ENCODE measurements around the gene MTRR.
"Not testable (repeated sequence)": the region's sequence is repeated elsewhere in the genome, so short reads cannot be mapped to it uniquely, and the experiment has no call there.

MTRR gene

DNA sequence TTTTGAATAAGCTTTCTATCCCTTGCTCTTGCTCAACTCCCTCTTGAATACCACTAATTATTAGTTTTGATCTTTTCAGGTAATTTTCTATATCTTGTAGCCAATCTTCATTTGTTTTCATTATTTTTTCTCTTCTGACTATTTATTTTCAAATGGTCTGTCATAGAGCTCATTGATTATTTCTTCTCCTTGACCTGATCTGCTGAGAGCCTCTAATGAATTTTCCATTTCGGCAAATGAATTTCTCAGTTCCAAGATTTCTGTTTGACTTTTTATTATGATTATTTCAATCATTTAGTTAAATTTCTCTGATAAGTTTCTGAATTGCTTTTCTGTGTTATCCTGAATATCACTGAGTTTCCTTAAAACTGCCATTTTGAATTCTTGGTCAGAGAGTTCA, 39.4 kb downstream of the MTRR start:
- ATAC-seq, result no peak
- TF ChIP-seq SNAI2 (CRISPR knock-in tag; IDR thresholded peaks at IDR 0.05) (no peak), BACH2 (CRISPR knock-in tag; IDR thresholded peaks at IDR 0.05; ENCODE audit: borderline replicate concordance) (no peak), ZFP30 (CRISPR knock-in tag; IDR thresholded peaks at IDR 0.05) (no peak), ESRRG (CRISPR knock-in tag; IDR thresholded peaks at IDR 0.05) (no peak), ARNTL (CRISPR knock-in tag; IDR thresholded peaks at IDR 0.05; ENCODE audit: borderline replicate concordance, low read depth) (no peak), ISL1 (CRISPR knock-in tag; IDR thresholded peaks at IDR 0.05) (no peak)
- TF ChIP-seq, protein P1, sequence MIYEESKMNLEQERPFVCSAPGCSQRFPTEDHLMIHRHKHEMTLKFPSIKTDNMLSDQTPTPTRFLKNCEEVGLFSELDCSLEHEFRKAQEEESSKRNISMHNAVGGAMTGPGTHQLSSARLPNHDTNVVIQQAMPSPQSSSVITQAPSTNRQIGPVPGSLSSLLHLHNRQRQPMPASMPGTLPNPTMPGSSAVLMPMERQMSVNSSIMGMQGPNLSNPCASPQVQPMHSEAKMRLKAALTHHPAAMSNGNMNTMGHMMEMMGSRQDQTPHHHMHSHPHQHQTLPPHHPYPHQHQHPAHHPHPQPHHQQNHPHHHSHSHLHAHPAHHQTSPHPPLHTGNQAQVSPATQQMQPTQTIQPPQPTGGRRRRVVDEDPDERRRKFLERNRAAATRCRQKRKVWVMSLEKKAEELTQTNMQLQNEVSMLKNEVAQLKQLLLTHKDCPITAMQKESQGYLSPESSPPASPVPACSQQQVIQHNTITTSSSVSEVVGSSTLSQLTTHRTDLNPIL (CRISPR knock-in tag; IDR thresholded peaks at IDR 0.05; ENCODE audit: low read depth), result no peak

DNA sequence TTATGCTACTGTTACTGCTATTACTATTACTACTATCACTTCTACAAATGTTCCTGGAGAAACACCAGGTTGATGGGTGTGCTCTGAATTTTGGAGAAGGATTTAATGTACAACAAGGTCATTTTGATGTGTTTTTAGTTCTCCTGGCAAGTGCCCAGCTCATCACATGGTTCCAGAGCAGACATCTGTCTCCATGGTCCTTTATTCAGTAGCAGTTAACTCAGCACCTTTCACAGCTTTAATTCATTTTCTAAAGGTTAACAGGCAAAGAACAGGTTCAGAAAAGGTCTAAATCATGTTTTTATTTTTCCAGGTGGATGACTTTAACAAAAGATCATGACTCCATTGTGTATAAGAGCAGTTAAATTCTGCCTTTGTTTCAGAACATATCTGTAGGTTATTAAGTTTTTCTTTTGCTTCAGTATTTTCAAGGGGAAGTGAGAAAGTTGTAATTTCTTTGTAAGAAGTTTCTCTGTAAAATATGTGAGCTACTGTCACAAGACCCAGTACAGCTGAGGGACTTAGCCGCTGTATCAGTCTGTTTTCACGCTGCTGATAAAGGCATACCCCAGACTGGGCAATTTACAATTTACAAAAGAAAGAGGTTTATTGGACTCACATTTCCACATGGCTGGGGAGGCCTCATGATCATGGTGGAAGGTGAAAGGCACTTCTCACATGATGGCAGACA, 41.9 kb downstream of the MTRR start:
- ATAC-seq, result no peak
- no peak for TF ChIP-seq OSR1 (CRISPR knock-in tag; IDR thresholded peaks at IDR 0.05)
- no peak for TF ChIP-seq ZFP30 (CRISPR knock-in tag; IDR thresholded peaks at IDR 0.05)
- TF ChIP-seq, protein P1 (CRISPR knock-in tag; IDR thresholded peaks at IDR 0.05; ENCODE audit: low read depth), result no peak
- TF ChIP-seq ISL1 (CRISPR knock-in tag; IDR thresholded peaks at IDR 0.05), result no peak
- TF ChIP-seq, protein P2, sequence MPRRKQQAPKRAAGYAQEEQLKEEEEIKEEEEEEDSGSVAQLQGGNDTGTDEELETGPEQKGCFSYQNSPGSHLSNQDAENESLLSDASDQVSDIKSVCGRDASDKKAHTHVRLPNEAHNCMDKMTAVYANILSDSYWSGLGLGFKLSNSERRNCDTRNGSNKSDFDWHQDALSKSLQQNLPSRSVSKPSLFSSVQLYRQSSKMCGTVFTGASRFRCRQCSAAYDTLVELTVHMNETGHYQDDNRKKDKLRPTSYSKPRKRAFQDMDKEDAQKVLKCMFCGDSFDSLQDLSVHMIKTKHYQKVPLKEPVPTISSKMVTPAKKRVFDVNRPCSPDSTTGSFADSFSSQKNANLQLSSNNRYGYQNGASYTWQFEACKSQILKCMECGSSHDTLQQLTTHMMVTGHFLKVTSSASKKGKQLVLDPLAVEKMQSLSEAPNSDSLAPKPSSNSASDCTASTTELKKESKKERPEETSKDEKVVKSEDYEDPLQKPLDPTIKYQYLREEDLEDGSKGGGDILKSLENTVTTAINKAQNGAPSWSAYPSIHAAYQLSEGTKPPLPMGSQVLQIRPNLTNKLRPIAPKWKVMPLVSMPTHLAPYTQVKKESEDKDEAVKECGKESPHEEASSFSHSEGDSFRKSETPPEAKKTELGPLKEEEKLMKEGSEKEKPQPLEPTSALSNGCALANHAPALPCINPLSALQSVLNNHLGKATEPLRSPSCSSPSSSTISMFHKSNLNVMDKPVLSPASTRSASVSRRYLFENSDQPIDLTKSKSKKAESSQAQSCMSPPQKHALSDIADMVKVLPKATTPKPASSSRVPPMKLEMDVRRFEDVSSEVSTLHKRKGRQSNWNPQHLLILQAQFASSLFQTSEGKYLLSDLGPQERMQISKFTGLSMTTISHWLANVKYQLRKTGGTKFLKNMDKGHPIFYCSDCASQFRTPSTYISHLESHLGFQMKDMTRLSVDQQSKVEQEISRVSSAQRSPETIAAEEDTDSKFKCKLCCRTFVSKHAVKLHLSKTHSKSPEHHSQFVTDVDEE (CRISPR knock-in tag; IDR thresholded peaks at IDR 0.05), result no peak

DNA sequence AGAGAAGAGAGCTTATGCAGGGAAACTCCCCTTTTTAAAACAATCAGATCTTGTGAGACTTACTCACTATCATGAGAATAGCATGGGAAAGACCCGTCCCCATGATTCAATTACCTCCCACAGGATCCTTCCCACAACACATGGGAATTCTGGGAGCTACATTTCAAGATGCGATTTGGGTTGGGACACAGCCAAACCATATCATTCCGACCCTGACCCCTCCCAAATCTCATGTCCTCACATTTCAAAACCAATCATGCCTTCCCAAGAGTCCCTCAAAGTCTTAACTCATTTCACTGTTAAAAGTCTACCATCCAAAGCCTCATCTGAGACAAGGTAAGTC, 42.5 kb downstream of the MTRR start:
- ATAC-seq, result not testable (repeated sequence)

DNA sequence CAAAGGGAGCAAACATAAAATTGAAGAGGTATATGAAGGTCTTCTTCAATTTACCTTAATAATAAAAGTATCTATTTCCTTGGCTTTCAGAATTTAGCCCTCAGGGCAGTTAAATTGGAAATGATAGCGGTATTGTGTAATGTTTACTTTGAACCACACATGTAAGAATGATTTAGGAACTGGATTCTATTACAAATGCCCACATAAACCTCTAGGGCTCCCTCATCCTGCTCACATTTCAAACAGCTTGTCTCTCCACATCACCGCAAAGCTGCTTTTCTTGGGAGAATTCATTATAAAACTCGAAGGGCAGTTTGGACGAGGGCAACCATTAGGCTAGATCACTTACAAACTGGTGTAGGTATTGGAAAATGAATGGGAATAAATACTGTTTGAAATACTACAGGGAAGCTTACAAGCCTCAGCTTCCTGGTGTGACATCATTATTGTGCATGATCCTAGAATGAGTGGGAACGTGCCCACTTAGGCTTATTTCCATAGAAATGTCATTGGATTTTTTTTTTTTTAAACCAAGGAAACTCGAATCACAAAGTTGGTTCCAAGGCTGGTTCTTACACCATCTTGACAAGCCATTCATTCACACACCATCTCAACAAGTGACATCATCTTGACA, 47.3 kb downstream of the MTRR start:
- TF ChIP-seq ZC3H10 (CRISPR knock-in tag; IDR thresholded peaks at IDR 0.05) (no peak), TOX (CRISPR knock-in tag; IDR thresholded peaks at IDR 0.05; ENCODE audit: borderline replicate concordance) (no peak), ZFP3 (CRISPR knock-in tag; IDR thresholded peaks at IDR 0.05) (no peak), ZNF565 (CRISPR knock-in tag; conservative IDR thresholded peaks at IDR 0.05; ENCODE audit: low read depth) (no peak), BACH2 (CRISPR knock-in tag; IDR thresholded peaks at IDR 0.05; ENCODE audit: borderline replicate concordance) (no peak), OSR1 (CRISPR knock-in tag; IDR thresholded peaks at IDR 0.05) (no peak), ZFP30 (CRISPR knock-in tag; IDR thresholded peaks at IDR 0.05) (no peak), CSDC2 (CRISPR knock-in tag; IDR thresholded peaks at IDR 0.05) (no peak)
- TF ChIP-seq, protein P3, sequence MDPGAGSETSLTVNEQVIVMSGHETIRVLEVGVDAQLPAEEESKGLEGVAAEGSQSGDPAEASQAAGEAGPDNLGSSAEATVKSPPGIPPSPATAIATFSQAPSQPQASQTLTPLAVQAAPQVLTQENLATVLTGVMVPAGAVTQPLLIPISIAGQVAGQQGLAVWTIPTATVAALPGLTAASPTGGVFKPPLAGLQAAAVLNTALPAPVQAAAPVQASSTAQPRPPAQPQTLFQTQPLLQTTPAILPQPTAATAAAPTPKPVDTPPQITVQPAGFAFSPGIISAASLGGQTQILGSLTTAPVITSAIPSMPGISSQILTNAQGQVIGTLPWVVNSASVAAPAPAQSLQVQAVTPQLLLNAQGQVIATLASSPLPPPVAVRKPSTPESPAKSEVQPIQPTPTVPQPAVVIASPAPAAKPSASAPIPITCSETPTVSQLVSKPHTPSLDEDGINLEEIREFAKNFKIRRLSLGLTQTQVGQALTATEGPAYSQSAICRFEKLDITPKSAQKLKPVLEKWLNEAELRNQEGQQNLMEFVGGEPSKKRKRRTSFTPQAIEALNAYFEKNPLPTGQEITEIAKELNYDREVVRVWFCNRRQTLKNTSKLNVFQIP (CRISPR knock-in tag; IDR thresholded peaks at IDR 0.05; ENCODE audit: borderline replicate concordance, low read depth), result no peak
- TF ChIP-seq, protein P1 (CRISPR knock-in tag; IDR thresholded peaks at IDR 0.05; ENCODE audit: low read depth), result no peak
- no peak for ATAC-seq

All from SK-N-SH treated with all-trans-retinoic acid at 6 μM for 48 hours (cell line).